ENCODE data around the gene DMAC2. TPM values are rescaled to one million over a fixed set of nuclear protein-coding genes. Genes with fewer than 3 reads are reported as not detected.
A peak's percentile ranks its signal among the peaks of the same experiment; 100 is the strongest.

The DMAC2 gene
- total RNA-seq, 1 experiment from 2014 or later: 77.6 TPM

GRCh38 chr19:41412953-41413352 is 26.8 kb downstream of the DMAC2 start:
- POLR2A ChIA-PET: no interaction called here
- CTCF ChIA-PET: no interaction called here

GRCh38 chr19:41411968-41412265 is 27.8 kb downstream of the DMAC2 start:
- ATAC-seq (no peak), DNase-seq (ENCODE audit: low spot score) (no peak)
- H3K9me3 Mint-ChIP-seq: no peaks in the 10 kb centered on the region
- TF ChIP-seq IRF1 (CRISPR knock-in tag; IDR thresholded peaks at IDR 0.05) (no peak), IRF2 (CRISPR knock-in tag; IDR thresholded peaks at IDR 0.05; ENCODE audit: borderline replicate concordance, low read depth) (no peak)
- peaks cover 12% of the 10 kb centered on the region for H3K4me1 Mint-ChIP-seq
- POLR2A ChIA-PET: no interaction called here
- H3K27ac Mint-ChIP-seq: peak overlapping the region; percentile 29; the same call in 1 of the 2 replicates
- CTCF ChIA-PET: no interaction called here
- no peaks in the 10 kb centered on the region; the same call in 1 of the 2 replicates for H3K36me3 Mint-ChIP-seq
- no peak overlapping the region for H3K4me3 Mint-ChIP-seq
- no peaks in the 10 kb centered on the region; the same call in 1 of the 2 replicates for H3K27me3 Mint-ChIP-seq (ENCODE audit: low read depth)

More at GRCh38 chr19:41412953-41413352, 26.8 kb downstream of the DMAC2 start:
- Mint-ChIP-seq H3K36me3 (no peaks in the 10 kb centered on the region; the same call in 1 of the 2 replicates), H3K9me3 (no peaks in the 10 kb centered on the region), H3K27me3 (ENCODE audit: low read depth) (no peaks in the 10 kb centered on the region; the same call in 1 of the 2 replicates), H3K4me3 (no peak overlapping the region), H3K27ac (no peak overlapping the region), H3K4me1 (0 out of 2 replicates have a peak, but pooled peaks cover 3% of the 10 kb centered on the region)
- DNase-seq (ENCODE audit: low spot score): no peak
- no peak for ATAC-seq
- TF ChIP-seq MYBL2 (CRISPR knock-in tag; IDR thresholded peaks at IDR 0.05) (no peak), PREB (CRISPR knock-in tag; IDR thresholded peaks at IDR 0.05; ENCODE audit: borderline replicate concordance) (no peak), E2F5 (CRISPR knock-in tag; IDR thresholded peaks at IDR 0.05) (no peak), JAZF1 (CRISPR knock-in tag; IDR thresholded peaks at IDR 0.05) (no peak), SP1 (CRISPR knock-in tag; conservative IDR thresholded peaks at IDR 0.05) (no peak), ZNF512 (CRISPR knock-in tag; IDR thresholded peaks at IDR 0.05; ENCODE audit: borderline replicate concordance) (no peak)

- no peak for TF ChIP-seq TP53 (CRISPR knock-in tag; IDR thresholded peaks at IDR 0.05)
- TF ChIP-seq SMAD3 (CRISPR knock-in tag; IDR thresholded peaks at IDR 0.05; ENCODE audit: borderline replicate concordance): no peak
- no peak for TF ChIP-seq ZBTB43 (CRISPR knock-in tag; IDR thresholded peaks at IDR 0.05)
- TF ChIP-seq ZNF317 (CRISPR knock-in tag; IDR thresholded peaks at IDR 0.05; ENCODE audit: borderline replicate concordance, low read depth): no peak
- no peak for TF ChIP-seq ATF6 (CRISPR knock-in tag; IDR thresholded peaks at IDR 0.05)
- TF ChIP-seq TEAD1 (CRISPR knock-in tag; IDR thresholded peaks at IDR 0.05): no peak
- TF ChIP-seq ZNF138 (CRISPR knock-in tag; conservative IDR thresholded peaks at IDR 0.05): no peak
- no peak for TF ChIP-seq CBFB (CRISPR knock-in tag; IDR thresholded peaks at IDR 0.05; ENCODE audit: low read depth)
- no peak for TF ChIP-seq FOXK1 (CRISPR knock-in tag; IDR thresholded peaks at IDR 0.05)
- ChIA-PET POLR2A (no interaction called here), CTCF (no interaction called here)
- Mint-ChIP-seq H3K4me3 (no peak overlapping the region), H3K36me3 (no peaks in the 10 kb centered on the region; the same call in 1 of the 2 replicates), H3K27ac (no peak overlapping the region), H3K27me3 (ENCODE audit: low read depth) (no peaks in the 10 kb centered on the region; the same call in 1 of the 2 replicates), H3K9me3 (no peaks in the 10 kb centered on the region), H3K4me1 (peaks cover 13% of the 10 kb centered on the region)
- ATAC-seq (no peak), DNase-seq (ENCODE audit: low spot score) (no peak)
Measured at GRCh38 chr19:41411100-41411967, 28.4 kb downstream of the DMAC2 start.
